SKM-1 treated with dmso at 0.1 percent for 144 hours (cell line): ENCODE results near the gene DHX16.

Experiments used
- DNase-seq: peaks from one replicate; lab custom pipeline; 2025; ENCODE audit not compliant: unreplicated experiment; lab: John Stamatoyannopoulos, UW

Gene DHX16

DNA sequence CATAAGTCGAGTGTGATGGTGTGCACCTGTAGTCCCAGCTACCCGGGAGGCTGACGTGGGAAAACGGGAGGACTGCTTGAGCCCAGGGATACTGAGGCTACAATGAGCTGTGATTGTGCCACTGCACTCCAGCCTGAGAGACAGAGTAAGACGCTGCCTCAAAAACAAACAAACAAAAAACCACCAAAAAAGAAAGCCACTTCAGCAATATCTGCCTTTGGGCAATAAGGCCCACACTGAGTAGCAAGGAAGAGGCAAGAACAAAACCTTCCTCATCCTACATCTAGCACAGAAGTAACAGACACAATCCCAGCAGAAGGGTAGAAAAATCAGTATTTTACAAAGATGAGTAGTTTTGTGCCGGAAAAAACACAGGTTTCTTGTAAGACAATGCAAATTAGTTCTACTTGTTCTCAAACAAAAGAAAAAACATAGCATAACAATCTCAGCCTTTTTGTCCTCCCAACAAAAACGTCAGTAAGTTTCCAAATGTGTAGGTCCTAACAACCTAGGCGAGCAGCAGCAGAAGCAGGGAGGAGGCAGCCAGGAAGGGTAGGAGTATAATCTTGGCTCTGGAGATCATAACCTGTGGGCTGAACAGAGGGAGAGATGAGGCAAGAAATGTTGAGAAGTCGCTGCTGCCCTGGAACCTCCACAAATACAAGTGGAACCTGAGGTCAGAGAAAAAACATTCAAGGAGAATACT lies 61.5 kb downstream of the DHX16 start:
- no peak for DNase-seq

DNA sequence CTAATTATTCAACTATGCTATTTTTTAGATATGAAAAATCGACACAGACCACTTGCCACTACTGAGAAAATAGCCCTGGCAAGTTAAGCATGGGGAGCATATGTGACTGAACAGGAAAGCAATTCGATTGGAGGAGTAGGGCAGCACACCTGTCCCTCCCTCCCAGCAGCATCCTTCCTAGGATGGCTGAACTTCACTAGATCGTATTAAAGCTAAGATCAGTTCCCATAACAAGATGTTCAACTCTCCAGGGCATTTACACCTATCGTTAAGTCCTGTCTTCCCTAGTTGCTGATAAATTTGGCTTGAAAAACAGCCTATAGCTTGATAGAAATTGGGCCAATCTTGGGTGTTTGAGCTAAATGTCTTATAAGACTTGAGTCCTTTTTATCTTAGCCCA lies 62.7 kb downstream of the DHX16 start:
- no peak for DNase-seq

DNA sequence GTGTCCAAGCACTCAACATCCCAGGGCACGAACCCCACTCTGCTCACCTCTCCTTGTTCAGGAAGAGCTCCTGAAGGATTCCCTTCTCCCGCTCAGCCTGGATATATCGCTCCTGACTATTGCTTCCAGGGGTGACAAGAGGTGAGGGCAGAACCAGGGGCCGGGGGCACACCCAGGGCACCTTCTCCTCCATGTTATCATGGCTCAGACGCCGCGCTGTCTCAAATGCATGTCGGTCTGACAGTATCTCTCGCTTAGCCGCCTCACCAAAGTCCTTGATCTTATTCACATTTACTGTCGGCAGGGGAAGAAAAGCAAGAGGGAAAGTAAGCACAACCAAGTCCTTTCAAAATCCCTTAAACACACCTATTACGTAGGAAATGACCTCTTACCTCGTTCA lies 68.8 kb downstream of the DHX16 start:
- no peak for DNase-seq
